GM18868 (cell line): Measurements from ENCODE around the gene RBP5.

ENCODE experiments used
- ATAC-seq: cut with Tn5 transposase; IDR thresholded peaks from one replicate; pipeline ENCODE4 v1.9.1; 2021; ENCODE audit warnings: mild to moderate bottlenecking, moderate library complexity; ENCODE audit not compliant: unreplicated experiment

RBP5 gene

GRCh38 chr12:7076493-7076892 lies 52.2 kb downstream of the RBP5 start:
- no peak for ATAC-seq

DNA sequence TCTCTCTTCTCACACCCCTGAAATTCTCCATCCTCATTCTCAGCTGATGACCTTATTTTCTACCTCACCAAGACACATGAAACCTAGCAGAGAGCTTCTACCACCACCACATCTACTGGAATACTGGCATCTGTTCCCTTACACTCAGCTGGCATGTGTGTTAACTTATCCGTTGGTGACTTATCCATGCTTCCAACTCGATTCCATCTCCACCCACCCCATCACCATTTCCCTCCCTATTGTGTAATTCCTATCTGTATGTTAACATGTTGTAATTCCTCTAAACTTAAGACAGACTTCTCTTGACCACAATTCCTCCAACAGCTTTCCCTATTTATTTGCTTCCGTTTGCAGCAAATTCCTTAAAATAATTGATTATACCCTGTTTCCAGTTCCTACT lies 52.8 kb downstream of the RBP5 start:
- ATAC-seq: no peak

GRCh38 chr12:7075518-7075917 lies 53.2 kb downstream of the RBP5 start:
- ATAC-seq: no peak

DNA sequence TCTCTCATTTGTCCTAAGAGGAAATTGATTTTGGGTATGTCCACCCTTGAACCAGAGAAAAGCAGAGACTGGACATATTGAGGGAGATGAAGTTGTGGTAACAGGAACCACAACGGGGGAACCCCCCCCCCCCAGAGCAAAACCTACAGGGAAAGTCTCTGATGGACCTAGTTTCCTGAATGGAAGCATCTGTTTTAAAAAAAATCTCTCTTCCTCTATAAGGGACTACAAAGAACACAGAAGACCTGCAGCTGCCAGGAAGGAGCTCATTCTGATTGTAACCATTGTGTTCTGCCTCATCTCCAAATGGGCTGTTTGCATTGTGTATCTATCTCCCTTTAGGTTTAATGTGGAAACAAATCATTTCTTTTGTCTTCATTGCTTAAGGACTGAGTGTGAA lies 54.7 kb downstream of the RBP5 start:
- ATAC-seq: no peak
